Muscle of arm (tissue), 12 donors: Measurements from ENCODE around the gene TOR1AIP1. TPM values are rescaled to one million over a fixed set of nuclear protein-coding genes. Genes with fewer than 3 reads are reported as not detected.
"Not testable (repeated sequence)": the region's sequence is repeated elsewhere in the genome, so short reads cannot be mapped to it uniquely, and the experiment has no call there.

Experiments
- DNase-seq: peaks from one replicate; pipeline ENCODE4 v3.0.0-alpha.2; 2013
- polyA plus RNA-seq, 12 donors: library from polyadenylated mRNA; unstranded; fragments of 120-200 nt; gene quantifications; one replicate each; pipeline ENCODE4 v1.2.1, GENCODE V29; 2013; ENCODE audit not compliant: insufficient read length in 12 of 12

TOR1AIP1 gene
- polyA plus RNA-seq, 12 donors = 29.5 to 77.8 (median 60.7) TPM; not detected in 1

- DNase-seq = no peak
Observed at GRCh38 chr1:179930867-179931266, 48.8 kb downstream of the TOR1AIP1 start.

GRCh38 chr1:179933219-179933618, 51.1 kb downstream of the TOR1AIP1 start:
- no peak for DNase-seq

GRCh38 chr1:179935909-179936496, 53.9 kb downstream of the TOR1AIP1 start:
- DNase-seq = no peak

GRCh38 chr1:179937668-179938254, 55.7 kb downstream of the TOR1AIP1 start:
- no peak for DNase-seq

- no peak for DNase-seq
Observed at GRCh38 chr1:179938752-179939151, 56.7 kb downstream of the TOR1AIP1 start.

GRCh38 chr1:179939941-179940340, 57.9 kb downstream of the TOR1AIP1 start:
- no peak for DNase-seq

GRCh38 chr1:179941454-179941853, 59.4 kb downstream of the TOR1AIP1 start:
- DNase-seq = no peak

- DNase-seq = no peak
Observed at GRCh38 chr1:179950651-179951050, 68.6 kb downstream of the TOR1AIP1 start.

- no peak for DNase-seq
Observed at GRCh38 chr1:179951383-179952144, 69.5 kb downstream of the TOR1AIP1 start.

GRCh38 chr1:179952186-179952585, 70.1 kb downstream of the TOR1AIP1 start:
- no peak for DNase-seq

GRCh38 chr1:179953974-179954492, 71.9 kb downstream of the TOR1AIP1 start:
- DNase-seq = no peak

- peak; percentile 99 for DNase-seq
Observed at GRCh38 chr1:179954493-179955286, 72.6 kb downstream of the TOR1AIP1 start, which contains the start of gene CEP350. Gene CEP350, plus strand, starts transcription at chr1:179954810. Its CDS starts 31,372 bp downstream, at chr1:179986182.

GRCh38 chr1:179955287-179955680, 73.2 kb downstream of the TOR1AIP1 start:
- peak; percentile 40 for DNase-seq

GRCh38 chr1:179955731-179956130, 73.6 kb downstream of the TOR1AIP1 start:
- peak; percentile 4 for DNase-seq

GRCh38 chr1:179958359-179958758, 76.3 kb downstream of the TOR1AIP1 start:
- no peak for DNase-seq

GRCh38 chr1:179962168-179962567, 80.1 kb downstream of the TOR1AIP1 start:
- DNase-seq = not testable (repeated sequence)

GRCh38 chr1:179966551-179966950, 84.5 kb downstream of the TOR1AIP1 start:
- DNase-seq = no peak

GRCh38 chr1:179968284-179968993, 86.4 kb downstream of the TOR1AIP1 start:
- DNase-seq = no peak

- no peak for DNase-seq
Observed at GRCh38 chr1:179968994-179969919, 87.2 kb downstream of the TOR1AIP1 start.
